HEK293 (cell line): ENCODE measurements around the gene PNPLA6.

ENCODE experiments used
- GLI4 ChIP-seq: fragments of 450-650 bp; formaldehyde crosslinking; IDR thresholded peaks from 2 replicates; pipeline ENCODE4 v1.5.1; 2016; ENCODE audit warnings: missing biosample characterization, missing genetic modification characterization
- GLIS2 ChIP-seq: fragments of 450-650 bp; formaldehyde crosslinking; IDR thresholded peaks from 2 replicates; pipeline ENCODE4 v1.5.1; 2016; ENCODE audit warnings: missing biosample characterization, missing genetic modification characterization
- KLF9 ChIP-seq: fragments of 450-650 bp; formaldehyde crosslinking; IDR thresholded peaks from 2 replicates; pipeline ENCODE4 v1.5.1; 2016; ENCODE audit warnings: missing biosample characterization, missing genetic modification characterization, low read depth
- MZF1 ChIP-seq: fragments of 450-650 bp; formaldehyde crosslinking; IDR thresholded peaks from 2 replicates; pipeline ENCODE4 v1.5.1; 2017; ENCODE audit warnings: missing biosample characterization, missing genetic modification characterization, borderline replicate concordance
- OVOL3 ChIP-seq: fragments of 450-650 bp; formaldehyde crosslinking; IDR thresholded peaks from 2 replicates; pipeline ENCODE4 v1.5.1; 2016; ENCODE audit warnings: missing biosample characterization, missing genetic modification characterization
- TCF7L2 ChIP-seq: IDR thresholded peaks from 2 replicates; pipeline ENCODE4 v1.6.1; 2011; ENCODE audit warnings: low read depth, mild to moderate bottlenecking, inconsistent platforms, low read length, moderate library complexity, borderline replicate concordance
- ZNF112 ChIP-seq: fragments of 450-650 bp; formaldehyde crosslinking; IDR thresholded peaks from 2 replicates; pipeline ENCODE4 v1.5.0; 2017; ENCODE audit warnings: missing biosample characterization, missing genetic modification characterization
- ZNF114 ChIP-seq: fragments of 450-650 bp; formaldehyde crosslinking; IDR thresholded peaks from 2 replicates; pipeline ENCODE4 v1.5.0; 2017; ENCODE audit warnings: missing biosample characterization, missing genetic modification characterization
- ZNF132 ChIP-seq: fragments of 450-650 bp; formaldehyde crosslinking; IDR thresholded peaks from 2 replicates; pipeline ENCODE4 v1.5.1; 2017; ENCODE audit warnings: missing biosample characterization, missing genetic modification characterization, borderline replicate concordance
- ZNF138 ChIP-seq: fragments of 450-650 bp; formaldehyde crosslinking; IDR thresholded peaks from 2 replicates; pipeline ENCODE4 v1.5.1; 2016; ENCODE audit warnings: missing biosample characterization, missing genetic modification characterization, borderline replicate concordance
- ZNF140 ChIP-seq: fragments of 450-650 bp; formaldehyde crosslinking; IDR thresholded peaks from 2 replicates; pipeline ENCODE4 v1.5.1; 2016; ENCODE audit warnings: missing biosample characterization, missing genetic modification characterization
- ZNF202 ChIP-seq: fragments of 450-650 bp; formaldehyde crosslinking; IDR thresholded peaks from 2 replicates; pipeline ENCODE4 v1.5.1; 2016; ENCODE audit warnings: missing biosample characterization, missing genetic modification characterization, borderline replicate concordance
- ZNF423 ChIP-seq: fragments of 450-650 bp; formaldehyde crosslinking; IDR thresholded peaks from 2 replicates; pipeline ENCODE4 v1.5.1; 2016; ENCODE audit warnings: missing biosample characterization, missing genetic modification characterization
- ZNF510 ChIP-seq: fragments of 450-650 bp; formaldehyde crosslinking; IDR thresholded peaks from 2 replicates; pipeline ENCODE4 v1.5.1; 2018; ENCODE audit warnings: mild to moderate bottlenecking, missing genetic modification characterization, missing biosample characterization; ENCODE audit not compliant: insufficient replicate concordance
- ZNF544 ChIP-seq: fragments of 450-650 bp; formaldehyde crosslinking; IDR thresholded peaks from 2 replicates; pipeline ENCODE4 v1.5.0; 2017; ENCODE audit warnings: missing biosample characterization, missing genetic modification characterization
- ZNF654 ChIP-seq: fragments of 450-650 bp; formaldehyde crosslinking; IDR thresholded peaks from 2 replicates; pipeline ENCODE4 v1.5.1; 2016; ENCODE audit warnings: low read depth, missing biosample characterization, missing genetic modification characterization
- ZNF747 ChIP-seq: fragments of 450-650 bp; formaldehyde crosslinking; IDR thresholded peaks from 2 replicates; pipeline ENCODE4 v1.5.1; 2016; ENCODE audit warnings: missing biosample characterization, missing genetic modification characterization
- TF ChIP-seq, protein P1 (sequence below): fragments of 450-650 bp; formaldehyde crosslinking; IDR thresholded peaks from 2 replicates; pipeline ENCODE4 v1.5.1; 2016; ENCODE audit warnings: missing biosample characterization, missing genetic modification characterization
- TF ChIP-seq, protein P2 (sequence below): fragments of 450-650 bp; formaldehyde crosslinking; IDR thresholded peaks from 2 replicates; pipeline ENCODE4 v1.5.1; 2017; ENCODE audit warnings: missing biosample characterization, missing genetic modification characterization
- TF ChIP-seq, protein P3 (sequence below): sonication (generic); formaldehyde crosslinking; IDR thresholded peaks from 2 replicates; pipeline ENCODE4 v1.8.1; 2022; ENCODE audit warnings: mild to moderate bottlenecking, moderate library complexity, missing genetic modification reagents
- TF ChIP-seq, protein P4 (sequence below): fragments of 450-650 bp; formaldehyde crosslinking; IDR thresholded peaks from 2 replicates; pipeline ENCODE4 v1.5.1; 2016; ENCODE audit warnings: missing biosample characterization, missing genetic modification characterization
- TF ChIP-seq, protein P5 (sequence below): fragments of 450-650 bp; formaldehyde crosslinking; IDR thresholded peaks from 2 replicates; pipeline ENCODE4 v1.5.1; 2016; ENCODE audit warnings: missing biosample characterization, missing genetic modification characterization
- TF ChIP-seq, protein P6 (sequence below): fragments of 450-650 bp; formaldehyde crosslinking; IDR thresholded peaks from 2 replicates; pipeline ENCODE4 v1.5.1; 2016; ENCODE audit warnings: missing biosample characterization, missing genetic modification characterization

Gene PNPLA6

DNA sequence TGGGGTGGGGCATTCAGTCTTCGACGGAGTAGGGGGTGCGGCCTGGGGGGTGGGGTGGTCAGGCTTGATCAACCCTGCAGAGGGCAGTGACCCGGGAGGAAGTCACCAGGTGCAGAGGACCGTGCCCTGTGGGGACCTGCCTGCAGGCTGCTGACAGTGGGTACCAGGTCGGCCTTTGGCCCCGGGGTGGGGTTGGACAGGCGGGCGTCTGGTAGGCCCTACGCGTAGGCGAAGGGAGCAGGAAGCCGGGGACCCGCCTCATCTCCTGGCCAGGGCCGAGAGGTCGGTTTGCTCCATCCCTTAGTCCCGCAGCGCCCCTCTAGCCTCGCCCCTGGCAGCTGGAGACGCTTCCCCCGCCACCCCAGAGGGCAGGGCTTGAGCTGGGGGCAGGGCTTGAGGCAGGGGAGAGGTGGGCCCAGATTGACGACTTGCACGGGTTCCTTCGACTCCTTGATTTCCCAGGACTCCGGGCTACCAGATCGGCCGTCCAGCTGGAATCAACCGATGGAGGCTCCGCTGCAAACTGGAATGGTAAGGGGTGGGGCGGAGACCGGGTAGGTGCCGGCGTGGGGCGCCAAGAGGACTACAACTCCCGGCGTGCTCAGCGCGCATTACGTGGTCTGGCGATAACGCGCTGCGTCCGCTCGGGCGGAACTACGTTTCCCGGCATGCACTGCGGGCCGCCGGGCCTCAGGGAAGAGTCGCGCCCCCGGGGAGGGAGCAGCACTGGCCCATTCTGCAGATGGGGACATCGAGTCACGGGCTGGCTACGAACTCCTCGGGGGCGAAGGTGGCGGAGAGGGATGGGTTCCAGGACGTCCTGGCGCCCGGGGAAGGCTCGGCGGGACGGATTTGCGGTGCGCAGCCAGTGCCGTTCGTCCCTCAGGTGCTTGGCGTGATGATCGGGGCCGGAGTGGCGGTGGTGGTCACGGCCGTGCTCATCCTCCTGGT is at the start of gene PNPLA6 (continued):
- TF ChIP-seq, protein P1, sequence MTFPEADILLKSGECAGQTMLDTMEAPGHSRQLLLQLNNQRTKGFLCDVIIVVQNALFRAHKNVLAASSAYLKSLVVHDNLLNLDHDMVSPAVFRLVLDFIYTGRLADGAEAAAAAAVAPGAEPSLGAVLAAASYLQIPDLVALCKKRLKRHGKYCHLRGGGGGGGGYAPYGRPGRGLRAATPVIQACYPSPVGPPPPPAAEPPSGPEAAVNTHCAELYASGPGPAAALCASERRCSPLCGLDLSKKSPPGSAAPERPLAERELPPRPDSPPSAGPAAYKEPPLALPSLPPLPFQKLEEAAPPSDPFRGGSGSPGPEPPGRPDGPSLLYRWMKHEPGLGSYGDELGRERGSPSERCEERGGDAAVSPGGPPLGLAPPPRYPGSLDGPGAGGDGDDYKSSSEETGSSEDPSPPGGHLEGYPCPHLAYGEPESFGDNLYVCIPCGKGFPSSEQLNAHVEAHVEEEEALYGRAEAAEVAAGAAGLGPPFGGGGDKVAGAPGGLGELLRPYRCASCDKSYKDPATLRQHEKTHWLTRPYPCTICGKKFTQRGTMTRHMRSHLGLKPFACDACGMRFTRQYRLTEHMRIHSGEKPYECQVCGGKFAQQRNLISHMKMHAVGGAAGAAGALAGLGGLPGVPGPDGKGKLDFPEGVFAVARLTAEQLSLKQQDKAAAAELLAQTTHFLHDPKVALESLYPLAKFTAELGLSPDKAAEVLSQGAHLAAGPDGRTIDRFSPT (tag by site-specific recombination), result no peak; the same call in none of the 2 replicates
- TF ChIP-seq TCF7L2 (no peak), MZF1 (tag by site-specific recombination) (peak; percentile 70; the same call in 1 of the 2 replicates), GLI4 (tag by site-specific recombination) (no peak), ZNF138 (no peak), GLIS2 (tag by site-specific recombination) (peak; percentile 50), ZNF423 (tag by site-specific recombination) (0 out of 2 replicates have a peak, but pooled peaks have one; percentile 33), ZNF132 (tag by site-specific recombination) (no peak), ZNF114 (tag by site-specific recombination) (no peak), ZNF202 (no peak), ZNF747 (no peak), ZNF654 (no peak), OVOL3 (tag by site-specific recombination) (no peak), ZNF140 (tag by site-specific recombination) (no peak), KLF9 (tag by site-specific recombination) (peak; percentile 68), ZNF510 (tag by site-specific recombination) (no peak), ZNF112 (no peak), ZNF544 (tag by site-specific recombination) (no peak)
- TF ChIP-seq, protein P2, sequence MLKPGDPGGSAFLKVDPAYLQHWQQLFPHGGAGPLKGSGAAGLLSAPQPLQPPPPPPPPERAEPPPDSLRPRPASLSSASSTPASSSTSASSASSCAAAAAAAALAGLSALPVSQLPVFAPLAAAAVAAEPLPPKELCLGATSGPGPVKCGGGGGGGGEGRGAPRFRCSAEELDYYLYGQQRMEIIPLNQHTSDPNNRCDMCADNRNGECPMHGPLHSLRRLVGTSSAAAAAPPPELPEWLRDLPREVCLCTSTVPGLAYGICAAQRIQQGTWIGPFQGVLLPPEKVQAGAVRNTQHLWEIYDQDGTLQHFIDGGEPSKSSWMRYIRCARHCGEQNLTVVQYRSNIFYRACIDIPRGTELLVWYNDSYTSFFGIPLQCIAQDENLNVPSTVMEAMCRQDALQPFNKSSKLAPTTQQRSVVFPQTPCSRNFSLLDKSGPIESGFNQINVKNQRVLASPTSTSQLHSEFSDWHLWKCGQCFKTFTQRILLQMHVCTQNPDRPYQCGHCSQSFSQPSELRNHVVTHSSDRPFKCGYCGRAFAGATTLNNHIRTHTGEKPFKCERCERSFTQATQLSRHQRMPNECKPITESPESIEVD, result no peak
- TF ChIP-seq, protein P3, sequence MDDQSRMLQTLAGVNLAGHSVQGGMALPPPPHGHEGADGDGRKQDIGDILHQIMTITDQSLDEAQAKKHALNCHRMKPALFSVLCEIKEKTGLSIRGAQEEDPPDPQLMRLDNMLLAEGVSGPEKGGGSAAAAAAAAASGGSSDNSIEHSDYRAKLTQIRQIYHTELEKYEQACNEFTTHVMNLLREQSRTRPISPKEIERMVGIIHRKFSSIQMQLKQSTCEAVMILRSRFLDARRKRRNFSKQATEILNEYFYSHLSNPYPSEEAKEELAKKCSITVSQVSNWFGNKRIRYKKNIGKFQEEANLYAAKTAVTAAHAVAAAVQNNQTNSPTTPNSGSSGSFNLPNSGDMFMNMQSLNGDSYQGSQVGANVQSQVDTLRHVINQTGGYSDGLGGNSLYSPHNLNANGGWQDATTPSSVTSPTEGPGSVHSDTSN (CRISPR knock-in tag), result no peak; the same call in none of the 2 replicates
- TF ChIP-seq, protein P4, sequence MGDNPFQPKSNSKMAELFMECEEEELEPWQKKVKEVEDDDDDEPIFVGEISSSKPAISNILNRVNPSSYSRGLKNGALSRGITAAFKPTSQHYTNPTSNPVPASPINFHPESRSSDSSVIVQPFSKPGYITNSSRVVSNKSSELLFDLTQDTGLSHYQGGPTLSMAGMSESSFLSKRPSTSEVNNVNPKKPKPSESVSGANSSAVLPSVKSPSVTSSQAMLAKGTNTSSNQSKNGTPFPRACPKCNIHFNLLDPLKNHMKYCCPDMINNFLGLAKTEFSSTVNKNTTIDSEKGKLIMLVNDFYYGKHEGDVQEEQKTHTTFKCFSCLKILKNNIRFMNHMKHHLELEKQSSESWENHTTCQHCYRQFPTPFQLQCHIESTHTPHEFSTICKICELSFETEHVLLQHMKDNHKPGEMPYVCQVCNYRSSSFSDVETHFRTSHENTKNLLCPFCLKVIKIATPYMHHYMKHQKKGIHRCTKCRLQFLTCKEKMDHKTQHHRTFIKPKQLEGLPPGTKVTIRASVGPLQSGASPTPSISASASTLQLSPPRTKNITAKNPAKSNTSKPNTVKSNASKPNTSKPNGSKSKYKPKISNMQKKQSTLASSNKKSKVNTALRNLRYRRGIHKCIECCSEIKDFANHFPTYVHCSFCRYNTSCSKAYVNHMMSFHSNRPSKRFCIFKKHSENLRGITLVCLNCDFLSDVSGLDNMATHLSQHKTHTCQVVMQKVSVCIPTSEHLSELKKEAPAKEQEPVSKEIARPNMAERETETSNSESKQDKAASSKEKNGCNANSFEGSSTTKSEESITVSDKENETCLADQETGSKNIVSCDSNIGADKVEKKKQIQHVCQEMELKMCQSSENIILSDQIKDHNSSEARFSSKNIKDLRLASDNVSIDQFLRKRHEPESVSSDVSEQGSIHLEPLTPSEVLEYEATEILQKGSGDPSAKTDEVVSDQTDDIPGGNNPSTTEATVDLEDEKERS (tag by site-specific recombination), result peak; percentile 92
- TF ChIP-seq, protein P5, sequence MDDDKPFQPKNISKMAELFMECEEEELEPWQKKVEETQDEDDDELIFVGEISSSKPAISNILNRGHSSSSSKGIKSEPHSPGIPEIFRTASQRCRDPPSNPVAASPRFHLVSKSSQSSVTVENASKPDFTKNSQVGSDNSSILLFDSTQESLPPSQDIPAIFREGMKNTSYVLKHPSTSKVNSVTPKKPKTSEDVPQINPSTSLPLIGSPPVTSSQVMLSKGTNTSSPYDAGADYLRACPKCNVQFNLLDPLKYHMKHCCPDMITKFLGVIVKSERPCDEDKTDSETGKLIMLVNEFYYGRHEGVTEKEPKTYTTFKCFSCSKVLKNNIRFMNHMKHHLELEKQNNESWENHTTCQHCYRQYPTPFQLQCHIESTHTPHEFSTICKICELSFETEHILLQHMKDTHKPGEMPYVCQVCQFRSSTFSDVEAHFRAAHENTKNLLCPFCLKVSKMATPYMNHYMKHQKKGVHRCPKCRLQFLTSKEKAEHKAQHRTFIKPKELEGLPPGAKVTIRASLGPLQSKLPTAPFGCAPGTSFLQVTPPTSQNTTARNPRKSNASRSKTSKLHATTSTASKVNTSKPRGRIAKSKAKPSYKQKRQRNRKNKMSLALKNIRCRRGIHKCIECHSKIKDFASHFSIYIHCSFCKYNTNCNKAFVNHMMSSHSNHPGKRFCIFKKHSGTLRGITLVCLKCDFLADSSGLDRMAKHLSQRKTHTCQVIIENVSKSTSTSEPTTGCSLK (tag by site-specific recombination), result no peak
- TF ChIP-seq, protein P6, sequence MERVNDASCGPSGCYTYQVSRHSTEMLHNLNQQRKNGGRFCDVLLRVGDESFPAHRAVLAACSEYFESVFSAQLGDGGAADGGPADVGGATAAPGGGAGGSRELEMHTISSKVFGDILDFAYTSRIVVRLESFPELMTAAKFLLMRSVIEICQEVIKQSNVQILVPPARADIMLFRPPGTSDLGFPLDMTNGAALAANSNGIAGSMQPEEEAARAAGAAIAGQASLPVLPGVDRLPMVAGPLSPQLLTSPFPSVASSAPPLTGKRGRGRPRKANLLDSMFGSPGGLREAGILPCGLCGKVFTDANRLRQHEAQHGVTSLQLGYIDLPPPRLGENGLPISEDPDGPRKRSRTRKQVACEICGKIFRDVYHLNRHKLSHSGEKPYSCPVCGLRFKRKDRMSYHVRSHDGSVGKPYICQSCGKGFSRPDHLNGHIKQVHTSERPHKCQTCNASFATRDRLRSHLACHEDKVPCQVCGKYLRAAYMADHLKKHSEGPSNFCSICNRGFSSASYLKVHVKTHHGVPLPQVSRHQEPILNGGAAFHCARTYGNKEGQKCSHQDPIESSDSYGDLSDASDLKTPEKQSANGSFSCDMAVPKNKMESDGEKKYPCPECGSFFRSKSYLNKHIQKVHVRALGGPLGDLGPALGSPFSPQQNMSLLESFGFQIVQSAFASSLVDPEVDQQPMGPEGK (tag by site-specific recombination), result peak; percentile 92
